Head of caudate nucleus (tissue), 42 donors: ENCODE data around the gene HOXA4.

ENCODE experiments used
- DNase-seq, 42 donors: peaks; one replicate each; pipeline versions ENCODE4 v3.0.0 to v3.0.0-alpha.2; 2020 to 2021; ENCODE audit warnings: mixed read lengths in 7 of 42
- intact Hi-C: fragments of 100-400 bp; cut with DNase I; formaldehyde crosslinking; loops from one replicate; pipeline ENCODE4 v1.15.0; 2022

HOXA4 gene

GRCh38 chr7:27151341-27151930, 20.9 kb upstream of the HOXA4 start:
- DNase-seq: peak in 6 of 42 donors; percentile 7 to 32 (median 12)
- intact Hi-C loops: no loop called here

- intact Hi-C loops: no loop called here
Measured at GRCh38 chr7:27150568-27151340, 20.2 kb upstream of the HOXA4 start.

GRCh38 chr7:27149842-27150567, 19.4 kb upstream of the HOXA4 start:
- intact Hi-C loops: no loop called here

More at GRCh38 chr7:27150568-27151340, 20.2 kb upstream of the HOXA4 start:
- peak in 25 of 42 donors; percentile 12 to 70 (median 42) for DNase-seq

GRCh38 chr7:27148756-27149641, 18.4 kb upstream of the HOXA4 start:
- DNase-seq: peak in 1 of 42 donors; percentile 6
- intact Hi-C loops: no loop called here

More at GRCh38 chr7:27149842-27150567, 19.4 kb upstream of the HOXA4 start:
- peak in 3 of 42 donors; percentile 1 to 9 (median 6) for DNase-seq

GRCh38 chr7:27148031-27148755, 17.6 kb upstream of the HOXA4 start:
- intact Hi-C loops: no loop called here
- DNase-seq: peak in 3 of 42 donors; percentile 1 to 13 (median 9)

GRCh38 chr7:27147199-27148030, 16.9 kb upstream of the HOXA4 start, which contains the start of gene HOXA6:
Gene HOXA6 (minus strand): TSS chr7:27147774. CDS start chr7:27147749, 25 bp downstream.
- intact Hi-C loops: no loop called here
- peak in 3 of 42 donors; percentile 12 to 19 (median 14) for DNase-seq

GRCh38 chr7:27146491-27147198, 16.1 kb upstream of the HOXA4 start:
- DNase-seq: peak in 2 of 42 donors; percentile 9 to 19
- intact Hi-C loops: no loop called here

- intact Hi-C loops: no loop called here
Measured at GRCh38 chr7:27145914-27146412, 15.4 kb upstream of the HOXA4 start.

GRCh38 chr7:27145165-27145913, 14.8 kb upstream of the HOXA4 start:
- intact Hi-C loops: no loop called here
- DNase-seq: peak in 2 of 42 donors; percentile 14 to 19

More at GRCh38 chr7:27145914-27146412, 15.4 kb upstream of the HOXA4 start:
- peak in 2 of 42 donors; percentile 2 to 13 for DNase-seq

GRCh38 chr7:27144781-27145164, 14.2 kb upstream of the HOXA4 start:
- intact Hi-C loops: no loop called here

GRCh38 chr7:27143950-27144780, 13.6 kb upstream of the HOXA4 start:
- intact Hi-C loops: no loop called here
- DNase-seq: peak in 1 of 42 donors; percentile 9

More at GRCh38 chr7:27144781-27145164, 14.2 kb upstream of the HOXA4 start:
- DNase-seq: no peak

GRCh38 chr7:27143023-27143949, 12.7 kb upstream of the HOXA4 start, which contains the start of gene HOXA5:
Gene HOXA5 (minus strand): TSS chr7:27143681. CDS start chr7:27143607, 74 bp downstream.
- intact Hi-C loops: no loop called here
- DNase-seq: peak in 1 of 42 donors; percentile 17

- intact Hi-C loops: no loop called here
- DNase-seq: no peak
Measured at GRCh38 chr7:27142580-27143022, 12.0 kb upstream of the HOXA4 start.
